MCF 10A (cell line): ENCODE measurements around the gene TMEM252. TPM values are rescaled to one million over a fixed set of nuclear protein-coding genes. Genes with fewer than 3 reads are reported as not detected.

Source experiments
- BruUV-seq: library from RNA; stranded (reverse); fragments of 400-500 nt; replicated peaks from 2 replicates; lab custom pipeline; 2021; lab: Mats Ljungman, UMichigan
- CTCF ChIA-PET: fragments of 300-600 bp; sonication (Branson Sonifier 250); formaldehyde crosslinking; extraction: SDS; loops from one replicate; lab custom pipeline; 2021; ENCODE audit warnings: antibody characterized with exemption, inconsistent platforms; lab: Yijun Ruan, JAX
- POLR2A ChIA-PET: fragments of 300-600, 350-650 bp; sonication (Branson Sonifier 250); formaldehyde crosslinking; extraction: SDS; loops from one replicate; lab custom pipeline; 2020; ENCODE audit warnings: antibody characterized with exemption, inconsistent platforms; lab: Yijun Ruan, JAX
- DNase-seq: peaks from one replicate; pipeline ENCODE4 v3.0.0-alpha.2; 2018; ENCODE audit not compliant: unreplicated experiment
- H3K27ac Mint-ChIP-seq: one replicate; pipeline ENCODE4 v1.8.0; 2022; ENCODE audit warnings: mild to moderate bottlenecking, low read depth, mixed read lengths; ENCODE audit not compliant: unreplicated experiment
- H3K27me3 Mint-ChIP-seq: one replicate; pipeline ENCODE4 v1.8.0; 2022; ENCODE audit warnings: mixed read lengths; ENCODE audit not compliant: insufficient read depth, unreplicated experiment
- H3K36me3 Mint-ChIP-seq: one replicate; pipeline ENCODE4 v1.8.0; 2022; ENCODE audit warnings: mild to moderate bottlenecking, moderate library complexity, mixed read lengths; ENCODE audit not compliant: insufficient read depth, unreplicated experiment
- H3K4me1 Mint-ChIP-seq: one replicate; pipeline ENCODE4 v1.8.0; 2022; ENCODE audit warnings: mixed read lengths; ENCODE audit not compliant: insufficient read depth, unreplicated experiment
- H3K4me3 Mint-ChIP-seq: one replicate; pipeline ENCODE4 v1.8.0; 2022; ENCODE audit warnings: mild to moderate bottlenecking, moderate library complexity, mixed read lengths; ENCODE audit not compliant: unreplicated experiment
- H3K9me3 Mint-ChIP-seq: one replicate; pipeline ENCODE4 v1.8.0; 2022; ENCODE audit warnings: mixed read lengths; ENCODE audit not compliant: unreplicated experiment
- intact Hi-C: fragments of 100-400 bp; cut with micrococcal nuclease; formaldehyde crosslinking; loops from 2 replicates; pipeline ENCODE4 v1.14.1; 2022
- total RNA-seq: library from RNA; stranded (reverse); gene quantifications from 2 replicates; pipeline ENCODE4 v1.2.3, GENCODE V29; 2022
- TF ChIP-seq, protein P1 (sequence below): fragments of 200-600 bp; IDR thresholded peaks from one replicate; pipeline ENCODE4 v1.8.0; 2022; ENCODE audit warnings: antibody characterized with exemption, mild to moderate bottlenecking; ENCODE audit not compliant: unreplicated experiment

The TMEM252 gene
- total RNA-seq, 1 experiment from 2014 or later = not detected

- H3K4me1 Mint-ChIP-seq = no peaks in the 10 kb centered on the region
- H3K9me3 Mint-ChIP-seq = no peaks in the 10 kb centered on the region
Measured at GRCh38 chr9:68532131-68532530, 8.6 kb downstream of the TMEM252 start.

GRCh38 chr9:68530618-68531017, 10.1 kb downstream of the TMEM252 start:
- no peak overlapping the region for H3K27ac Mint-ChIP-seq
- no peak overlapping the region for H3K4me3 Mint-ChIP-seq
- no peaks in the 10 kb centered on the region for H3K36me3 Mint-ChIP-seq
- no TSS peak for BruUV-seq
- intact Hi-C loops = no loop called here
- POLR2A ChIA-PET = interaction anchor here (0.8 kb wide), 1 partner anchor 10 kb away, joined by 3 read pairs; no protein-coding TSS in a partner anchor
- no peak for DNase-seq
- H3K4me1 Mint-ChIP-seq = no peaks in the 10 kb centered on the region
- no peaks in the 10 kb centered on the region for H3K9me3 Mint-ChIP-seq
- H3K27me3 Mint-ChIP-seq = peaks cover 16% of the 10 kb centered on the region
- CTCF ChIA-PET = interaction anchor here (0.6 to 0.7 kb wide), 2 partner anchors 661 to 1401 kb away, joined by 3 to 6 read pairs; no protein-coding TSS in a partner anchor
- TF ChIP-seq, protein P1, sequence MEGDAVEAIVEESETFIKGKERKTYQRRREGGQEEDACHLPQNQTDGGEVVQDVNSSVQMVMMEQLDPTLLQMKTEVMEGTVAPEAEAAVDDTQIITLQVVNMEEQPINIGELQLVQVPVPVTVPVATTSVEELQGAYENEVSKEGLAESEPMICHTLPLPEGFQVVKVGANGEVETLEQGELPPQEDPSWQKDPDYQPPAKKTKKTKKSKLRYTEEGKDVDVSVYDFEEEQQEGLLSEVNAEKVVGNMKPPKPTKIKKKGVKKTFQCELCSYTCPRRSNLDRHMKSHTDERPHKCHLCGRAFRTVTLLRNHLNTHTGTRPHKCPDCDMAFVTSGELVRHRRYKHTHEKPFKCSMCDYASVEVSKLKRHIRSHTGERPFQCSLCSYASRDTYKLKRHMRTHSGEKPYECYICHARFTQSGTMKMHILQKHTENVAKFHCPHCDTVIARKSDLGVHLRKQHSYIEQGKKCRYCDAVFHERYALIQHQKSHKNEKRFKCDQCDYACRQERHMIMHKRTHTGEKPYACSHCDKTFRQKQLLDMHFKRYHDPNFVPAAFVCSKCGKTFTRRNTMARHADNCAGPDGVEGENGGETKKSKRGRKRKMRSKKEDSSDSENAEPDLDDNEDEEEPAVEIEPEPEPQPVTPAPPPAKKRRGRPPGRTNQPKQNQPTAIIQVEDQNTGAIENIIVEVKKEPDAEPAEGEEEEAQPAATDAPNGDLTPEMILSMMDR = no peak

More at GRCh38 chr9:68532131-68532530, 8.6 kb downstream of the TMEM252 start:
- H3K36me3 Mint-ChIP-seq = no peaks in the 10 kb centered on the region
- no peak for DNase-seq
- POLR2A ChIA-PET = no interaction called here
- TF ChIP-seq, protein P1 = no peak
- BruUV-seq = no TSS peak
- no peak overlapping the region for H3K4me3 Mint-ChIP-seq
- H3K27me3 Mint-ChIP-seq = peaks cover 16% of the 10 kb centered on the region
- CTCF ChIA-PET = interaction anchor here (1.2 to 1.4 kb wide), 3 partner anchors 16 to 58 kb away, joined by 3 to 4 read pairs (median 3); no protein-coding TSS in a partner anchor
- H3K27ac Mint-ChIP-seq = no peak overlapping the region
- intact Hi-C loops = no loop called here

DNA sequence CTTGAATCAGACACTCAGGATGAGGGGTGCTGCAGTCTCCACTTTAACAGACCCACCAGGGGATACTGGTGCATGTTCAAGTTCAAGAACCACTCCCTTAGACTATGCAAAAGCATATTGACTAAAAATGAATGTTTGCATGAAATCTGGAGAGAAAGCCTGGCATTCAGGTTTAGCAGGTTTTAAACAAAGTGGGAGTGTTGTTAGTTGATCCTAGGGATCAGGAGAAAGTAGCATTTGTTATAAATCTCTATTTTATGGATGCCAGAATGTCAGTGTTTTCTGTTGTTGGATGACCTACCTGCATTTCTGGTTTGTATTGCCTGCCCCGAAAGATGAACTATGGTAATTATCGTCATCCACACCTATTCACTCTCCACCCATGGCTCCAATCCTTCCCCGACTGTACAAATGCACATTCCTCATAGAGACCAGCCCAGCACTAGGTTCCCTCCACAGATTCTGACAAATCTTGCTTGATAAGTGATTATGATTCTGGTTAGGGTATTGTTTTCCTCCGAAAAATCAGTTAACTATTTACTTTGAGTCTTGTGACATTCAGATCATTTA, 17.2 kb downstream of the TMEM252 start:
- Mint-ChIP-seq H3K4me3 (no peak overlapping the region), H3K27me3 (peaks cover 6% of the 10 kb centered on the region), H3K9me3 (peaks cover 3% of the 10 kb centered on the region), H3K27ac (no peak overlapping the region), H3K36me3 (no peaks in the 10 kb centered on the region), H3K4me1 (no peaks in the 10 kb centered on the region)
- CTCF ChIA-PET = no interaction called here
- intact Hi-C loops = no loop called here
- TF ChIP-seq, protein P1 = no peak
- POLR2A ChIA-PET = no interaction called here
- no peak for DNase-seq
- BruUV-seq = no TSS peak

- BruUV-seq = no TSS peak
- ChIA-PET POLR2A (no interaction called here), CTCF (interaction anchor here (4.1 kb wide), 1 partner anchor 15 kb away, joined by 24 read pairs; no protein-coding TSS in a partner anchor)
- DNase-seq = no peak
- TF ChIP-seq, protein P1 = no peak
- no peaks in the 10 kb centered on the region for H3K4me1 Mint-ChIP-seq
- H3K9me3 Mint-ChIP-seq = peaks cover 6% of the 10 kb centered on the region
- H3K27me3 Mint-ChIP-seq = peaks cover under 1% of the 10 kb centered on the region
- intact Hi-C loops = no loop called here
- H3K27ac Mint-ChIP-seq = no peak overlapping the region
- H3K4me3 Mint-ChIP-seq = no peak overlapping the region
- H3K36me3 Mint-ChIP-seq = no peaks in the 10 kb centered on the region
Measured at GRCh38 chr9:68522954-68523353, 17.7 kb downstream of the TMEM252 start.
